Breast epithelium (tissue), 3 donors: ENCODE data around the gene LDLRAD3.

ENCODE experiments used
- POLR2A ChIP-seq: fragments of 450-650 bp; IDR thresholded peaks from one replicate; pipeline ENCODE4 v1.6.1; 2016; ENCODE audit warnings: antibody characterized with exemption, mild to moderate bottlenecking, moderate library complexity
- POLR2AphosphoS5 ChIP-seq, 3 donors: sonication (generic); formaldehyde crosslinking; IDR thresholded peaks; one replicate each; pipeline ENCODE4 v1.6.1; 2017; ENCODE audit warnings: antibody characterized with exemption in 3 of 3
- TF ChIP-seq, protein P1 (sequence below), 3 donors: fragments of 450-650 bp; IDR thresholded peaks; one replicate each; pipeline ENCODE4 v1.5.1; 2016 to 2017; ENCODE audit warnings: antibody characterized with exemption in 3 of 3, mild to moderate bottlenecking in 3 of 3, moderate library complexity in 3 of 3

DNA sequence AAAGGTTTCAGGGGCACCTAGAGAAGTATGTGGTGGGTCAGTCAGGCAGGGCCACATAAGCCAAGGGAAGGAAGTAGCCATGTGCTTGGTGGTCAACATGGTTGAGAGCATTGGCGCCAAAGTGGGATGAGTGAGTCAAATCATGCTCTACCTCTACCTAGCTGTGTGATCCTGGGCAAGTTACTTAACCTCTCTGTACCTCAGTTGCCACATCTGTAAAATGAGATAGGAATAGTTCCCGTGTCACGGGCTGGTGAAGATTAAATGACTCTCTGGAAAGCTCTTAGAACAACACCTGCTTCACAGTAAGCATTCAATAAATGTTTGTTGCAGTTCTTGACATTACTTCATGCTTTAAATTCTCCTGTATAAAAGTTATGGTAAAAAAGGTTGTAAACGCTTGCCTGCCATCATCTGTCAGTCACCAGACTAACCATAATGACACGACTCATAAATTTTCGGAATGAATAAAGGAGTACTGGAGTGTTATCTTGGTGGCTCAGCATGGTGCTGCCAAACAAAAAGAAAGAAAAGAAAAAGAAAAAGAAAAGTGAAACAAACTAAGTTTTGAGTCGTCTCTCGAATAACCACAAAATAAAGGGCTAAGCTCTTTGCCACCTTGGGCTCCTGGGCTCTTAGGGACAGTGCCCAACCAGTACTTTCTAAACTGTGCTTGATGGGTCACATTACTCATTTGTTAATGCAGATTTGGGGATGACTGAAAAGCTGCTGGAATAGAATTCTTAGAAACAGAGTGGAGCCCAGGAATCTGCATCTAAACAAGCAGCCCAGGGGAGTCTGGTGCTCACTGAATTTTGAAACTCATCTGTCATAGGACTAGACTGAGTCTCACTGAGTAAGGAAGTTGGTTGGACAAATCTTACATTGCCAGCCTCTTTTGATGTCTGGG, 107.6 kb downstream of the LDLRAD3 start:
- no peak for TF ChIP-seq POLR2A
- TF ChIP-seq, protein P1, sequence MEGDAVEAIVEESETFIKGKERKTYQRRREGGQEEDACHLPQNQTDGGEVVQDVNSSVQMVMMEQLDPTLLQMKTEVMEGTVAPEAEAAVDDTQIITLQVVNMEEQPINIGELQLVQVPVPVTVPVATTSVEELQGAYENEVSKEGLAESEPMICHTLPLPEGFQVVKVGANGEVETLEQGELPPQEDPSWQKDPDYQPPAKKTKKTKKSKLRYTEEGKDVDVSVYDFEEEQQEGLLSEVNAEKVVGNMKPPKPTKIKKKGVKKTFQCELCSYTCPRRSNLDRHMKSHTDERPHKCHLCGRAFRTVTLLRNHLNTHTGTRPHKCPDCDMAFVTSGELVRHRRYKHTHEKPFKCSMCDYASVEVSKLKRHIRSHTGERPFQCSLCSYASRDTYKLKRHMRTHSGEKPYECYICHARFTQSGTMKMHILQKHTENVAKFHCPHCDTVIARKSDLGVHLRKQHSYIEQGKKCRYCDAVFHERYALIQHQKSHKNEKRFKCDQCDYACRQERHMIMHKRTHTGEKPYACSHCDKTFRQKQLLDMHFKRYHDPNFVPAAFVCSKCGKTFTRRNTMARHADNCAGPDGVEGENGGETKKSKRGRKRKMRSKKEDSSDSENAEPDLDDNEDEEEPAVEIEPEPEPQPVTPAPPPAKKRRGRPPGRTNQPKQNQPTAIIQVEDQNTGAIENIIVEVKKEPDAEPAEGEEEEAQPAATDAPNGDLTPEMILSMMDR (IDR thresholded peaks at IDR 0.05), result no peak
- TF ChIP-seq POLR2AphosphoS5 (IDR thresholded peaks at IDR 0.05), result no peak
